Stimulated activated CD8-positive, alpha-beta memory T cell treated with anti-CD3 and anti-CD28 coated beads, Interleukin-12 subunit alpha, Interleukin-12 subunit beta, amount 100 ng/mL, for 24 hours (primary cell): ENCODE measurements around the gene NPC1L1.

Source experiments
- DNase-seq: peaks from one replicate; pipeline ENCODE4 v3.0.0-alpha.2; 2020; ENCODE audit errors: extremely low read depth

Gene NPC1L1

DNA sequence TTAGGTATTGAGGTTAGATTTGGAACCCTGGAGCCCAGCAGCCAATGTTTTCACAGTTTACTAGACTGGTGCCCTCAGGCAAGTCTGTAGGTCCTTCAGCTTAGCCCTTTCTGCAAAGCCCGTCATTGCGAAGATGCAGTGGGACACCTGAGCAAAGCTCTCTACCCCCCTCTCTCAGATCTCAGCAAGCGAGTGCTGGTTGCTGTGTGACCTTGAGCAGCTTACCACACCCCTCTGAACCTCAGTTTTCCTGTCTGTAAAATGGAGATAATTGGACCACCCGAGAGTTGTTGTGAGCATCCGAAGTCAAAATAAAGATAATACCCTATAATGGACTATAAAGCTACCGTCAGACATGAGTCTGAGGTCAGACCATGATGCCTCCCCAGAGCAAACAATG is 3.7 kb downstream of the NPC1L1 start:
- no peak for DNase-seq

DNA sequence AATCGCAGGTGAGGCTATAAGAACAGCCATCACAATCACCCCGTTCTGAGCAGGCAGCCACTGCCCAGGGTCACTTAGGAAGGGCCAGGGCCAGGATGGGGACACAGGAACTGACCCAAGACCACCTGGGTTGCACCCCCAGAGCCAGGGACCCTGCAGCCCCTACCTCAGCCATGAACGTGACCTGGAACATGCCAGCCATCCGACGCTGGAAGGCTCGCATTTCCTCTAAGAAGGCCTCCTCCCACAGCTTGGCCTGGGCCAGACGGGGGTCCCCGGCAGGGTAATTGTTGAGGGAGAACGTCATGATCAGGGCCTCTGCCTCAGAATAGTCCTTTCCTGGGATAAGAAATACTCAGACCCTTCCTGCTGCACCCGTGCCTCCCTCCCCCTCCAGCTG is 5.0 kb downstream of the NPC1L1 start:
- no peak for DNase-seq

DNA sequence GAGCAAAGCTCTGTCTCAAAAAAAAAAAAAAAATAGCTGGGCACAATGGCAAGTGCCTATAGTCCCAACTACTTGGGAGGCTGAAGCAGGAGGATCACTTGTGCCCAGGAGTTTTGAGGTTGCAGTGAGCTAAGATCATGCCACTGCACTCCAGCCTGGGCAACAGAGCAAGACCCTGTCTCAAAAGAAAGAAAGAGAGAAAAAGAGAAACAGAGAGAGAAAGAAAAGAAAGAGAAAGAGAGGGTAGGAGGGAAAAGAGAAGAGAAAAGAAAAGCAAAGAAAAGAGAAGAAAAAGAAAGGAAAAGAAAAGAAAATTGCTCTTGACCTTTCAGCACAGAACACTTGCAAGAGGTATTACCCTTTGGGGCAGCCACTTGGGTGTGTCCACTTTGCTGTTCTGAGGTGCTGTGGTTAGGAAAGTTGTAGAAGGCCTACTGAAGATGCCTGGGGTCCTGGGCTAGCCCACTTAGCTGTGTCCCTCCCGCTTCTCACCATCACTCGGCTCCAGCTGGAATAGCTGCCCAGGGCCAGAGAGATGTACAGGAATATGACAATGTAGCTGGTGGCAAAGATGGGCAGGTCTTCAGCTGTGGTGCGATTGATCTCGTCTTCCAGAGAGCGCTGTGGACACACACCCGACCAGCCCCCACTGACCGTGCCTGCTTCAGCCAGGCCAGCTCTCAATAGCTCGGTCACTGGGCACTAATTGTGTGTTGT is 5.6 kb downstream of the NPC1L1 start:
- DNase-seq, result no peak

DNA sequence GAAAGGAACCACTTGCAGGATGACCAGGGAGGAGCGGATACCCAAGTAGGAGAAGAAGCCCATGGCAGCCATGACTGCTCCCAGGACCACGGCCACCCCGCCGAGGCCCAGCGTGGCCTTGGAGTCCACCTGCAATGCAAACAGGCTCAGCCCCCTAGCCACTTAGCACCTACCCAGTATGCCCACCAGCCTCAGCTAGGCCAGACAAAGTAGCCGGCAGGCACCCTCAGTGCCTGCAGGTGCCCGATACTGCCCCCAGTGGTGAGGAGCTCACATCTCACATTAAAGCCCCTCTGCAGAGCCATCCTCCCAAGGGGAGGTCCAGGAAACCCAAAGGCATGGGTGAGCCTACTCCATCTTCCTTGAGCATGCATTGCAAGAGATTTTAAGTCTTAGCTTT is 6.6 kb downstream of the NPC1L1 start:
- peak; percentile 10 for DNase-seq

DNA sequence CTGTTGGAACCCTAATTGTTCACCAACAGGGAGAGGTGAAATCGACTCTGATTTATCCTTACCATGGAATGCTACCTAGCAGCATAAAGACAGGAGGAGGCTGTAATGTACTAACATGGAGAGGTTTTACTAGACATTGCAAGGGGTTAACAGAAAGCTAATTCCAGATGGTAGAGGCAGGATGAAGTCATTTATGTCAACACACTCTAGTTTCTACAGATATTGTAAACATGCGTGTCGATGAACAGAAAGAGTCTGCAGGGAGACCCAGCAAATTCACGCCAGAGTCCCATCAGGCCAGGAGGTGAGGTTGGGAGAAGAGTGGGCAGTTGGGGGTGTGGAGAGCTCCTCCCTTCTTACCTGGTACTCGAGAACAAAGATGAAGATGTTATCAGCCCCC is 7.0 kb downstream of the NPC1L1 start:
- DNase-seq, result no peak

DNA sequence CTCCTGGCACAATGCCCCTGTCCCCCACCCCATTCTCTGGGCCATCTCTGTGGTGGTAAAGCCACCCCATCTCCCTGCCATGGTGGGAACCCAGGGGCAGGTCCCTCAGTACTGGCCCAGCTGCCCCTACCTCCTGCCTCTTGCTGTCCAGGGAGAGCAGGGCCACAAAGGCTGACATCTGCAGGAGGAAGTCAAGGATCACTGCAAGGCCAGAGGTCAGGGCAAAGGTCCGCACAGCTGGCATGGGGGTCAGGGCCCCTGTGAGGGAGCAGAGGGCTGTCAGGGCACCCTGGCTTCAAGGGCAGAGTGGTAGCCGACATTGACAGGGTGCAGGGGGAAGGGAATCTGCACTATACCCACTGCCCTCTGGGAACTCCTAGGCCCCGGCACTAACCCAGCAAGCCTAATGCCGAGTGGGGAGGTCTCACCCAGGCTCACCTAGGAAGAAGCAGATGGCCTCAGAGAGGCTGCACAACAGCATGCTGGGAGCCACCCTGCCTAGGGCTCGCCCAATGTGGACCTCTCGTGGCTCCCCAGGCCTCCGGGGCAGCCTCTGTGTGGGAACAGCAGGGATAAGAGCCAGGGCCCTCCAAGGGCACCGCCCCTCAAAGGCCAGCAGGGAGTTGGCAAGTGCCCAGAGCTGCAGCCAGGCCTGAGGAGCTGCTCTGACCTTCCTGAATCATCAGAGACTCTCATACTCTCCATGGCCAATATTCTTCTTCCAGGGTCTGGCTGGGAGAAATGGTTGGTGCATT is 7.7 kb downstream of the NPC1L1 start:
- DNase-seq, result no peak

DNA sequence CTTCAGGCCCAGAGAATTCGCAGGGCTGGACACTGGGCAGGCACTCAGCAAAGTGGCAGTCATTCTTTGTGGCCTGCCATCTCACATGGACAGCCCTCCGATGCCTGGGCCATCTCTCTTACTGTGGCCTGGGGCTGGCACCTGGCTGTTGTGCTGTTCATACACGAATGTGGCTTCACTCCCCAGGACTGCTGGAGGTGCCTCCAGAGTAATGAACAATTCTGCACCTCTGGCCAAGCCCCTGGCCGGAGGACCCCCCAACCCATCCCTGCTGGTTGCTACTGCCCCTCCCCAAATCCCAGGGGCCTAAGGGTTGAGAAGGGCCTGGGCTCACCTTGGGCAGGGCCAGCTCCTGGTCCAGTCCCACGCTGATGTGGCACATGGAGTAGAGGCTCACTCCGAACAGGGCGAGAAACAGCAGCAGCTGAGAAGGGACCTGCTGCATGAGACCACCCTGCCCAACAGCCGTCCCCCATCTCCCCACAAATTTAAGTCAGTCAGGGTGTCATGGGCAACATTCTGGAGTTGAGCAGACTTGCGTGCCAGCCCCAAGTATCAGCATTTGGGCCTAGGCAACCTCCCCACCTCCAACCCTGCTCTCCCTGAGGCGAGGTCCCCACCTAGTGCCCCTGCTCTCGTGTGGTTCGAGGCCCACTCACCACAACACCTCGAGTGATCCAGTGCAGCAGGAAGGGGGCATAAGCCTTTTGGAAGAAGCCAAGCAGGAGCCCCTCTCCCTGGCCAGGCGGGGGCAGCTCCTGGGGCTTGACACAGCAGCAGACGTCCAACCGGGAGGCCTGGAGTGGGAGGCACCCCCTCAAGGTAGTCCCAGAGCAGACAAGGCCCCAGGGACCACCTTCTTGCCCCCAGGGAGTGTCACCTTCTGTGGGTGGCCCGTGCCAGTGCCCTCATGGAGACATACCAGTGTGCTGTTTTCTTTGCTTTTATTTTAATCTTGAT is 9.4 kb downstream of the NPC1L1 start:
- DNase-seq, result no peak

DNA sequence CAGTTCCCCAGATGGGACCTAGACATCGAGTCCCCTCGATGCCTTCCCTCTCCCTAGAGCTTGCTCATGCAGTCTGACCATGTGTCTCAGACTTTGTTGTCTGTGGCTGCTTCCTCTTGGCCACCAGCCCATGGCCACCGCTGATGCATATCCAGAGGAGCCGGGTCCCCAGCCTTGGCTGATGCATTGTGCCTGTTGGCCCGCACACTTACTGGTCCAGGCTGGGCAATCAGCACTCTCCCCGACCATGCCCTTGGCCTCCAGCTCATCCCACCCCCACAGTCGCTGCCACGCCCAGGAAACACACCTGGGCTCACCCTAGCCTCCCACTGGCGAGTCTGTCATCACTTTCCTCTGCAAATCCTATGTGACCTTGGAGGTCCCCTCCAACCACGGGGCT is 10.1 kb downstream of the NPC1L1 start:
- DNase-seq, result no peak

DNA sequence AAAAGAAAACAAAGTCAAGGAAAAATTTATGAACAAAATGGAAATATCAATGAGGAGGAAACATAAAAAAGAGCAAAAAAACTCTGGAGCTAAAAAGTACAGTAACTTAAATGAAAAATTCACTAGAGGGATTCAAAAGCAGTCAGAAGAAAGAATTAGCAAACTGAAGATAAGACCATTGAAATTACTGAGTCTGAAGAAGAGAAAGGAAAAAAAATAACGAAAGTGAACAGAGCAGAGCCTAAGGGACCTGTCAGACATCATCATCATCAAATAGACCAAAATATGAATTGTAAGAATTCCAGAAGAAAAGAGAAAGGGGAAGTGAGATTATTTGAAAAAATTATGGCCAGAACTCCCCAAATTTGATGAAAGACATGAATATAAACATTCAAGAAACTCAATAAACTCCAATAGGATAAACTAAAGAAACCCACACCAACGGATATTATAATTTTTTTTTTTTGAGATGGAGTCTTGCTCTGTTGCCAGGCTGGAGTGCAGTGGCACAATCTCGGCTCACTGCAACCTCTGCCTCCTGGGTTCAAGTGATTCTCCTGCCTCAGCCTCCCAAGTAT is 16.2 kb downstream of the NPC1L1 start:
- DNase-seq, result no peak

DNA sequence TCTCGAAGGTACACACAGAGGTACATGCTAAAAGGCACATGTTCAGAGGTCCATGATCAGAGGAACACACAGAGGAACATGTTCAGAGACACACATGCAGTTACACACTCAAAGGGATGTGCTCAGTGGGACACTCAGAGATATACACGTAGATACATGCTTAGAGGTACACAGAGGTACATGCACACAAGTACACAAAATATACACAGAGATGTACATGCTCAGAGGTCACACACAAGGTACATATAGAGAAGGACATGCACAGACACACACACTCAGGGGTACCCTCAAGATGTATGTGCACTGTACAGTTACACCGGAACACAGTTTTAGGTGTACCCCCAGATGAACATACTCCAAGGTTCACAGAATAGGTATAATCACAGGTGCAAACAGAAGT is 18.8 kb downstream of the NPC1L1 start:
- DNase-seq, result no peak

DNA sequence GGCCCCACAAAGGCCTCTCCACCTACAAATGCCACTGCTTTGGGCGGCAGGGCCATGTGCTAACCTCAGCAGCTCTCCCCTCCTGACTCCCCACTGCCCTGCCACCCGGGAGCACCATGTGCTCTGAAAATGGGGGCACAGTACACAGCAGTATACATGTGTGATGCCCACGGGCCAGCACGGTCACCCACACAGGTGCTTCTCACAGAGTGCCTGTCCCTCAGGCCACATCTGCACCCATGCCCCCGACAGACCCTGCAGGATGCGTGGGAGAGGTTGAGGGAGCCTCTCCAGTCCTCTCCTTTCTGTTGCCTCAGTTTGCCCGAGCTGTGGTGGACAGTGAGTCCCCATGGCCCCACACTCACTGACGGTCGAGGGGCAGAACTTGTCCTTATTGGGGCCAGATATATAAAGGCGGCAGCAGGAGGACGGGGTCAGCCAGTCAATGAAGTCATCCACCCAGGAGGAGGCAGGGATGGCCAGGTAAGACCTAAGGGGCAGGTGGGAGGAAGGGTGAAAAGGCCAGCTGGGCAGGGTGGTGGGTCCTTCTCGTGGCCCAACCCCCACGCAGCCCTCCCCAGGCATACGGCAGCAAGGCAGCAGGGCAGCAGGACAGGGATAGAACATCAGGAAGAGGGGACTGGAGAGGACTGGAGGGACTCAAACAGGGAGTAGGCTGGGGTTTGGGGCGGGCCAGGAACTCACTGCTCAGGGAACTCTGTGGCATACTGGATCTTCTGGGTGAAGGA is 19.6 kb downstream of the NPC1L1 start:
- no peak for DNase-seq

DNA sequence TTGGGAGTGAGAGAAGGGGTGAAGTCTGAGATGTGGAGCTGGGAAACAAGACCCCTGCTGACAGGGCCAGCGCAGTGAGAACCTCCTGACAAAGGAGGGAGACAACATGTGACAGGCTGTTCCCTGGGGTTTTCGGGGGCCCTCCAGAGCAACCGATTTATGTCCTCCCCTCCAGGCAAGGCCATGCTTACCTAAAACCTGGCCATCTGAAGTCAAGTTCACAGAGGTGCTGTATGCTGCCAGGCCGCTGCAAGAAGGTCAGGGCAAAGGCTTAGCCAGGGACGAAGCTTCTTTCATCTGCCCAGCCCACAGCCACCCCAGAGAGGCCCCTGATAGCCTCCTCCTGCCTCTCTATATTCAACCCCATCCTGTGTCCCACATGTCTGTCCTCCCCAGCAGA is 20.6 kb downstream of the NPC1L1 start:
- DNase-seq, result no peak

DNA sequence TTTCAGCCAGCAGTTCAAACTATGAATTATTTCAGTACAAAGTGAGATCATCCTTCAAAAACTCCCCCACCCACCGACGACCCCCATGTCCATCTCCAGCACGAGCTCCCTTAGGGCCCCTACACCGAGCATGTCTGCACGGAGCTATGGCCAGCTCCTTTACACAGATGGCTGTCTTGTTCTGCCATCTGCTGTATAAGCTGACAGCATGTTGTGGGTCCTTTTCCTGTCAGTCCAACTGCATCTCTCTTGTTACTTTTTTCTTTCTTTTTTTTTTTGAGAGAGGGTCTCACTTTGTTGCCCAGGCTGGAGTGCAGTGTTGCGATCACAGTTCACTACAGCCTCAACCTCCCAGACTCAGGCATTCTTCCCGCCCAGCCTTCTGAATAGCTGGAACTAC is 21.6 kb downstream of the NPC1L1 start:
- DNase-seq, result no peak

DNA sequence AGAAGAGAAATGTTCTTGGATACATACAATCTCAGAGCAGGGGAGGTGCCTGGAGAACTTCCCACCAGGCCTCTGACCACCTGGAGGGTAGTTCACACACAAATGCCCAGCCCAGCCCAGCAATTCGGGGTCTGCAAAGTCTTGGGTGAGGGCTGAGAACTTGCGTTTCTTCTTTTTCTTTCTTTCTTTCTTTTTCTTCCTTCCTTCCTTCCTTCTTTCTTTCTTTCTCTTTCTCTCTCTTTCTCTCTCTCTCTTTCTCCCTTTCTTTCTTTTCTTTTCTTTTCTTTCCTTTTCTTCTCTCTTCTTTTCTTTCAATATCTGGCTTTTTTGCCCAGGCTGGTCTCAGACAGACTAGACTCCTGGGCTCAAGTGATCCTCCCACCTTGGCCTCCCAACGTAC is 22.4 kb downstream of the NPC1L1 start:
- no peak for DNase-seq

DNA sequence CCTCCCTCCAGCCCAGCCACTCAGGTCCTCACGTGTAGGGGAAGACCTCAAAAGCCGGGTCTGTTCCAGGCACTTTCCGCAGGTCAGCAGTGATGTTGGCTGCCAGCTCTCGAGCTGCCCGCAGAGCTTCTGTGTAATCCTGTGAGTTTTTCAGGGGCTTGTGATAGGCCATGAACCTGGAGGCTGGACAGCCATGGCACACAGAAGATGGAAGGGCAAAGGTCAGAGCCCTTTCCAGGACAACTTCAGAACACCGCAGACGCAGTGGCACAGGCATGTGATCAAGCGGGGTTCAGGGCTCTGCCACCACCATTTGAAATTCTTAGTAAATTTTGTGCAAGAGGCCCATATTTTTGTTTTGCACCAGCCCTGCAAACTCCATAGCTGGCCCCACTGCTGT is 24.0 kb downstream of the NPC1L1 start:
- no peak for DNase-seq

DNA sequence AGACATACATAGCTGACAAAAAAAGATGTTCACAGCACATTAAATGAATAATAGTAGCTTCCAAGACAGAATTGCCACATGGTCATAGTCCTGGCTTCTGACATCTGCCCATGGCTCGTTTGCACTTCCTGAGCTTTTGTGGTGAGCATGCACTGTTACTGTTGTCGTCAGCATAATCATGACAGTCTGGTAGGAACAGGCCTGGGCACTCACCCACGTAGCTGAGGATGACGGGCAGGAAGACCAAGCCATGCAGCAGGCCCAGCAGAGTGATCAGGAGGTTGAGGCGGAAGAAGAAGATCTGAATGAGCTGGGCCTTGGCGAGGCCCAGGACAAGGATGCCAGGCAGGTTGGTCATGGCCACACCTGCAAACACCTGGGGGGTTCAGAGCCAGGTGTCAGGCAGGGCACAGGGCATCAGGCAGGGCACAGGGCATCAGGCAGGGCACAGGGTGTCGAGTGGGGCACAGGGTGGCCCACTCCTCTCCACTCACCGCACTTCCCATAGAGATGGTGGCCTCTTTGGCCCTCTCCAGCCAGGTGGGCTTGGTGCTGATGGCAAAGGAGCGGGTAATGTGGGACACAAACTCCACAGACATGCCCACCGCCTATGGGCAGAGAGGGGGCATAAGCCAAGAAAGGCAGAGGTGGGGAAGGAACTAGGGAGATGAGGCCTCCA is 25.4 kb downstream of the NPC1L1 start:
- no peak for DNase-seq

DNA sequence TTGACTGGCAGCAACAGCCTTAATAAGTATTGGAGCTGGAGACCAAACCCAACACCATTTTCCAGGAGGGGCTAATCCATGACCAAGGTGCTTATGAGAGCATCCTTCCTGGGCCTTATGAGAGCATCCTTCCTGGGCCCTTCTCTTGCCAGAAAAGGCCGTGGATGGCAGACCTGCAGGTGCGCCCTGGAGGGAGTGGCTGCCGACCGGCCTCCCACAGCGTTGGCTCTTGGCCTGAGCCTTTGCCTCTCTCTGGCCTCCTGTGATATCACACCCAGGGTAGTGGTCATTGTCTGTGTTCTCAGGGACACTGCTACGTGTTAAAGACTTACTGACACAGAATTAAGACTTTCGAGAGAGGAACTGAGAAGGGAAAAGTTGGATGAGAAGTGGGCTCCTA is 28.4 kb downstream of the NPC1L1 start:
- DNase-seq, result no peak

DNA sequence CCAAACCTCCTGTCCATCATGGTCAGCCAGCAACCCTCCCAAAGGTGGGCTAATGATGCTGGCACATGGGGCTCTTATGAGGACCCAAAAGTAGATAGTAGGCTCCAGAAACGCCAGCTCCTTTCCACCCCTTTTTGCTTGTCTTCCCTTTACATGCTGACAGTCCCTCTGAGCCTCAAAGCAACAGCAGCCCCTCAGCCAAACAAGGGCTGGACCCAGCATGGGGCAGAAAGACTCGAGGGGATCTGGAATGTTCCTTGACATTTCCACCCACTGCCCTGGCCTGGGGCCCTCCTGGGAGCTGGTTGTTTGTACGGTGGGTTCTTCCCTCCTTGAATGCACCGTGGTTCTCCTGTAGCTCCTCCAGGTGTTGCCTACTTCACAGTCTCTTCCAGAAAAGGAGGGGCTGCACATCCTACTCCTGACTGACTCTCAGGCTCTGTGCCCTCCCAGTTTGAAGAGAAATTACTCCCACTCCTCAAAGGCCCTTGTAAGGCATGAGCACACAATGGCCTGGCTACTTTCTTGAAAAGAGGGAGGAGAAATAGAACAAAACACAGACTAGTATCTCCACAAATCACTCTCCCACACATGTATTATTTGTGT is 29.2 kb downstream of the NPC1L1 start:
- DNase-seq, result no peak

DNA sequence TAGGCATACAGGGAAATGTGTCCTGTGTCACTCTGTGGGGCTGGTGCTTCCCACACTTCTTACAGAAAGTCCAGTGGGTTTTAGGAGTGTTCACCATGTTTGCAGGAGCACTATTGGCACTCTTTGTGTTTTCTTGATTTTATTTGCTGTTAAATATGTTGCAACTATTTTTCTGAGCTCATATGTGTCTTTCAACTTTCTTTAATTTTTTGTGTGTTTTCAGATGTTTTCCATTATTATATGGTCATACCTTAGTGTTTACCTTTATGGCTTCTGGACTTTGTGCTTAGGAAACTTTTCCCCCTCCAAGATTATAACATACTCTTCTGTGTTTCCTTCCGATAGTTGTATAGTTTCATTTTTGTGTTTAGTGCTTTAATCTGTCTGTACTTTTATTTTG is 29.9 kb downstream of the NPC1L1 start:
- no peak for DNase-seq

DNA sequence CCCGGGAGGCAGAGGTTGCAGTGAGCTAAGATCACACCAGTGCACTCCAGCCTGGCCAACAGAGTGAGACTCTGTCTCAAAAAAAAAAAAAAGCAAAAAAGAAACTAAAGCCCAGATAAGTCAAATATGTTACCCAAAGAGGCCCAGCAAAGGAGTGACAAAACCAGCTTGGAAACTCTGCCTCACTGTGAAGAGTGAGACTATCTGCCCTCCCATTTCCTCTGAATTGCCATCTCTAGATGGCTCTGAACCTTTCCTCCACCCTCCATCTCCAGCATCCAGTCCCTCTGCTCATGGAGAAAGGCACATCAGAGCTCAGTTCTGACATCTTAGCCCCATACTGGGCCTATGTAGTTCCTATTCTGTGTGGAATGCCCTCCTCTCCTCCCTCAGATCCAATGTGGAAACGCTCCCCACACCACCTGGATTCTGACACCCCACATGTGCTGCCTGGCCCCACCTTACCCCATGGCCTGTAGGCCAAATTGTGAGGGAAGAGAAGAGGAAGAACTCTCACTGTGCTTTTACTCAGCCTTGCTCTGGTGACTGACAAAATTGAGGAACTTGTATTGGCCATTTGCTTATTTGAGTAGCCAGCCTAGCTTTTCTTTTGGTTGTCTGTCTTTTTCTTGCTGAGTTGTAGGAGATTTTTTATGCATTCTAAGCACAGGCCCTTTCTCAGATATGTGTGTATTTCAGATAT is 32.7 kb downstream of the NPC1L1 start:
- DNase-seq, result no peak
